Ovary (tissue), 3 donors: Measurements from ENCODE around the gene WDFY1.

Experiments
- CTCF ChIP-seq, 3 donors: fragments of 450-650 bp in 2 of 3; fragments of 200-600 bp in 1 of 3; IDR thresholded peaks; one replicate each; pipeline versions ENCODE4 v1.5.1 to v1.8.0; 2016 to 2022; ENCODE audit warnings: antibody characterized with exemption in 3 of 3, mild to moderate bottlenecking in 1 of 3
- EP300 ChIP-seq: sonication (generic); formaldehyde crosslinking; IDR thresholded peaks from one replicate; pipeline ENCODE4 v1.6.1; 2017; ENCODE audit warnings: antibody characterized with exemption
- POLR2A ChIP-seq: fragments of 450-650 bp; IDR thresholded peaks from one replicate; pipeline ENCODE4 v1.6.1; 2017; ENCODE audit warnings: antibody characterized with exemption, mild to moderate bottlenecking, moderate library complexity
- donor health status: DM: no; HTN: no; CAD: no.

DNA sequence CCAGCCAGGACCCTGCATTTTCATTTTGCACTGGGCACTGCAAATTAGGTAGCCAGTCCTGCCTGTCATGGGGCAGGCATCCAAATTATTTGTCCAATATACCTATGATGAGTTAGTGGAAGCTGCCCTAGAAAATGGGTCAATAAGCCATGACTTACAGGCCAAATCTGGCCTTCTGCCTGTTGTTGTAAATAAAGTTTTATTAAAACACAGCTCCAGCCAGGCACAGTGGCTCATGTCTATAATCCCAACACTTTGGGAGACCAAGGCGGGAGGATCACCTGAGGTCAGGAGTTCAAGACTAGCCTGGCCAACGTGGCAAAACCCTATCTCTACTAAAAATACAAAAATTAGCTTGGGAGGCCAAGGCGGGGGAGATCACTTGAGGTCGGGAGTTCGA, 116.0 kb downstream of the WDFY1 start:
- TF ChIP-seq CTCF (IDR thresholded peaks at IDR 0.05) (no peak), POLR2A (no peak), EP300 (no peak)
